Measurements from ENCODE around the gene RMRP. TPM values are rescaled to one million over a fixed set of nuclear protein-coding genes. Genes with fewer than 3 reads are reported as not detected.
A peak's percentile ranks its signal among the peaks of the same experiment; 100 is the strongest.

The RMRP gene
- total RNA-seq, 2 experiments from 2014 or later: 12,624 to 26,575 TPM

GRCh38 chr9:35690614-35691333 is 33.0 kb upstream of the RMRP start:
- H3K4me1 ChIP-seq (ENCODE audit: insufficient read depth, low read length, poor library complexity, severe bottlenecking): peaks cover 46% of the 10 kb centered on the region

DNA sequence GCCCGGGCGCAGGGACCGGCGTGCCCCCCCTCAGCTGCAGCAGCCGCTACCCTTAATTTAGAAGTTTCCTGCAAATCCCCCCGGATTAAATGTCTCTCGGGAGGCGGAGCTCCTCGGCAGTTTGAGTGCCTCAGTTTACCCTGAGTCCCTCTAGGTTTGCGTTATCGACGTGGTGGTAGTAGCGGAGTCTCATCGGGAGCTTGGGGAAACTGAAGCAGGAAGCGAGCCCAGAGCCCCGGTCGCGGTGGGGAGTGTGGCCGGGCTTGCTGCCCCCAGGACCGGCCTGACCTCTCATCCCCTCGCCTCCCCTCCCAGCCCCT is 32.4 kb upstream of the RMRP start:
- H3K4me3 ChIP-seq (ENCODE audit: low read depth, low read length, poor library complexity, severe bottlenecking): peak overlapping the region; percentile 54
- intact Hi-C loops (cut with micrococcal nuclease; ENCODE audit: unreplicated experiment): no loop called here
- no TSS peak for BruUV-seq (replicated peaks)
- no peaks in the 10 kb centered on the region for H3K9me3 ChIP-seq (ENCODE audit: low read length)
- H3K9me2 ChIP-seq (ENCODE audit: insufficient read depth, low read length): no peaks in the 10 kb centered on the region
- TF ChIP-seq CTCF (conservative IDR thresholded peaks at IDR 0.05; ENCODE audit: low read length) (no peak), EZH2phosphoT487 (IDR thresholded peaks at IDR 0.05; ENCODE audit: borderline replicate concordance, low read depth, low read length) (no peak)
- H3K79me2 ChIP-seq (ENCODE audit: insufficient read depth, low read depth, low read length): no peaks in the 10 kb centered on the region
- H2AFZ ChIP-seq (ENCODE audit: low read length): peak overlapping the region; percentile 21; the same call in 1 of the 2 replicates
- H3K4me2 ChIP-seq (ENCODE audit: low read length): peak overlapping the region; percentile 66
- peaks cover 46% of the 10 kb centered on the region for H3K4me1 ChIP-seq (ENCODE audit: insufficient read depth, low read length, poor library complexity, severe bottlenecking)
- ChIA-PET CTCF (ENCODE audit: unreplicated experiment) (no interaction called here), POLR2A (interaction anchor here (0.6 to 1.0 kb wide), 4 partner anchors 9 to 38 kb away, joined by 3 to 5 read pairs (median 4); no protein-coding TSS in a partner anchor)
- H3K36me3 ChIP-seq (ENCODE audit: insufficient read depth, low read length): no peaks in the 10 kb centered on the region
- no peak for DNase-seq (ENCODE audit: low spot score)
- no peak overlapping the region for H3K27ac ChIP-seq (ENCODE audit: low read depth, low read length, poor library complexity, severe bottlenecking)
- H4K20me1 ChIP-seq (ENCODE audit: insufficient read depth, low read length): no peaks in the 10 kb centered on the region

More at GRCh38 chr9:35690614-35691333, 33.0 kb upstream of the RMRP start:
- H3K4me2 ChIP-seq (ENCODE audit: low read length): peak overlapping the region; percentile 66
- peaks cover 4% of the 10 kb centered on the region for H3K36me3 ChIP-seq (ENCODE audit: insufficient read depth, low read length)
- intact Hi-C loops (cut with micrococcal nuclease; ENCODE audit: unreplicated experiment): no loop called here
- no TSS peak for BruUV-seq (replicated peaks)
- H3K27ac ChIP-seq (ENCODE audit: low read depth, low read length, poor library complexity, severe bottlenecking): no peak overlapping the region
- H2AFZ ChIP-seq (ENCODE audit: low read length): peak overlapping the region; percentile 65
- H3K4me3 ChIP-seq (ENCODE audit: low read depth, low read length, poor library complexity, severe bottlenecking): peak overlapping the region; percentile 54
- H3K9me3 ChIP-seq (ENCODE audit: low read length): no peaks in the 10 kb centered on the region
- no peaks in the 10 kb centered on the region for H3K79me2 ChIP-seq (ENCODE audit: insufficient read depth, low read depth, low read length)
- H4K20me1 ChIP-seq (ENCODE audit: insufficient read depth, low read length): no peaks in the 10 kb centered on the region
- TF ChIP-seq CTCF (conservative IDR thresholded peaks at IDR 0.05; ENCODE audit: low read length) (no peak), EZH2phosphoT487 (IDR thresholded peaks at IDR 0.05; ENCODE audit: borderline replicate concordance, low read depth, low read length) (no peak)
- no peak for DNase-seq (ENCODE audit: low spot score)
- ChIA-PET CTCF (ENCODE audit: unreplicated experiment) (no interaction called here), POLR2A (interaction anchor here (0.6 to 1.4 kb wide), 5 partner anchors 10 to 38 kb away, joined by 3 to 6 read pairs (median 5); partner anchors contain the start of gene ARHGEF39)
- H3K9me2 ChIP-seq (ENCODE audit: insufficient read depth, low read length): no peaks in the 10 kb centered on the region
